HS-5 (cell line): ENCODE results near the gene MAP7.
A peak's percentile ranks its signal among the peaks of the same experiment; 100 is the strongest.
"Not testable (repeated sequence)": the region's sequence is repeated elsewhere in the genome, so short reads cannot be mapped to it uniquely, and the experiment has no call there.

ENCODE experiments used
- DNase-seq: peaks from one replicate; pipeline ENCODE4 v3.0.0-alpha.2; 2012; ENCODE audit warnings: low read depth

The MAP7 gene

DNA sequence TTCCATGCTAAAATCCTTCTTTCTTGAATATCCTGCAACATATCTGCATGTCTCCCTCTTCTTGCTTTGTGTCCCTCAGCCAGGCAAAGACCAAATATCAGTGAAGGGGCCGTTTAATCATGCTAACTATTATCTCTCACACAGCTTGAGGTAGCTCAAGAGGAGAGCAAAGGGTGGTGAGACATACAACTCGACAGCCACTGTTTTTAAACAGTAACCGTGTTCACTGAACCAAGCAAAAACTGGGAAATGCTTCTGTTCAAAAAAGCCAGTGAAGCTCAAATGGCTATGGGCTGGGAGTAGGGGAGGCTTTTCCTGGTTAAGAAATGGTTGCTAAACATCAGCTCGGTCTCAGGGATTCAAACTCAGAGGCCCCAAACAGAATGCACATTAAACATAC is 83.4 kb downstream of the MAP7 start:
- DNase-seq: no peak

DNA sequence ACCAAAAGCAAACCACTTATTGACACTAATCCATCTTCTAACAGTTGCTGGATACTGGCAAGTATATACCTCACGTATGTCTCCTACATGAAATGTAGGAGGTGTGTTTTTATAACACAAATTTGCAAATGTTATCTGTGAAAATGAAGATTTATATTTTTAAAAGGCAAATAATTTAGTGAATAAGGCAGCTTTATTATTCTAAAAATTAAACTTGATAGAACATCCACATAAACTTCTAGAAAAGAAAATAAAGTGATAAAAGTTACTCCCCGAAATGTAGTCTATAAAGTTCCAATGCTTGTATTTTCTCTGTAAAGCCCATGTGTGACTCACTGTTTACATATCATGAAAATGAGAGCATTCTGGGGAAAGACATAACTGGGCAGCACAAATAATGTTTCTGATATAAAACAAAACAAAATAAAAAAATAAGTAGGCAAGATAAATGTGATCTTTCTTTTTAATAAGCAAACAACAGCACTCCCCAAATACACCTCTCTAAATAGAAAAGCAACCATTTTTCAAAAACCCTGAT is 84.4 kb downstream of the MAP7 start:
- no peak for DNase-seq

DNA sequence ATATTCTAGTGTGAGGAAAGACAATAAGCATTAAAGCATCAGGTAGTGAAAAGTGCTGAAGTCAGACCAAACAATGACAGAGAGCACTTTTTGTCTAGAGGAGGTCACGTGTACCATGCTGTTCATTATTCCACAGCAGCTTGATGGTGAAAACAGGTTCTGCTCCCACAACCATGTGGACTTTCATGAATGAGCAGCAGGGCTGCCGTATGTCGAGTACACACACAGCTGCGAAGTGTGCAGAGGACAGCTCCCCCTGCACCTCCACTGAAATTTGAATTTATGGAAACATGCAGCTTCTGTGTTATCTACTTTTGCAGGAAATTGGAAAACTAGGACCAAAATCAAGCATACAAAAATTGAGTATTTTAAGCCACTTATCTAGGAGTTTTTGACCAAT is 85.3 kb downstream of the MAP7 start:
- DNase-seq: no peak

DNA sequence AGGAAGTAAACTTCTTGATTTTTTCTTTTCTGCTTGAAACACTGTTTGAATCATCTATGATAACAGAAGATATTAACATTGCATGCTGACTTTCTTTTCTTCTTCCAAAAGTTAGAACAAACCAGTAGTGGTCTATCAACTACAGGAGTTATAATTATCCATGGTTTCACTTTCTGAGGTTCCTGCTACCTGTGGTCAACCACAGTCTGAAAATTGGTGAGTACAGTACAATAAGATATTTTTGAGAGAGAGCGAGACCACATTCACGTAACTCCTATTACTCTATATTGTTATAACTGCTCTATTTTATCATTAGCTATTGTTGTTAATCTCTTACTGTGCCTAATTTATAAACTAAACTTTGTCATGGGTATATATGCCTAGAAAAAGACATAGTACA is 86.1 kb downstream of the MAP7 start:
- DNase-seq: no peak

DNA sequence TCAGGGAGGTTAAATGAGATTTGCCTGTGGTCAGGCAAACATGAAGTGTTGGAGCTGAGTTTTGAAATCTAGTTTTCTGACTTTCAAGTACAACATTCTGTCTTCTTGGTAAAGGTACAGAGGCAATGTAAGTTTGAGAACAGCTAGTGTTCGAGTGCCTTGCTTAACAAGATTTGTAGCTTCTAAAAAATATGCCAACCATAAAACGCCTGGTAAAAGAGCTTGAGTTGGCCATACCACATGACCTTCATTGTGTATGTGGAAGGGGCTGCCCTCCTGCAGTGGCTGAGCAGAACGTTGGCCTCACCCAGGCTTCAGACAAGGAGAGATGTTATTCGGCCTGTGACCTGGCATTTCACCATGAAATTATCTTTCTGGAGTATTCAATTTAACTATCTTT is 86.5 kb downstream of the MAP7 start:
- DNase-seq: no peak

DNA sequence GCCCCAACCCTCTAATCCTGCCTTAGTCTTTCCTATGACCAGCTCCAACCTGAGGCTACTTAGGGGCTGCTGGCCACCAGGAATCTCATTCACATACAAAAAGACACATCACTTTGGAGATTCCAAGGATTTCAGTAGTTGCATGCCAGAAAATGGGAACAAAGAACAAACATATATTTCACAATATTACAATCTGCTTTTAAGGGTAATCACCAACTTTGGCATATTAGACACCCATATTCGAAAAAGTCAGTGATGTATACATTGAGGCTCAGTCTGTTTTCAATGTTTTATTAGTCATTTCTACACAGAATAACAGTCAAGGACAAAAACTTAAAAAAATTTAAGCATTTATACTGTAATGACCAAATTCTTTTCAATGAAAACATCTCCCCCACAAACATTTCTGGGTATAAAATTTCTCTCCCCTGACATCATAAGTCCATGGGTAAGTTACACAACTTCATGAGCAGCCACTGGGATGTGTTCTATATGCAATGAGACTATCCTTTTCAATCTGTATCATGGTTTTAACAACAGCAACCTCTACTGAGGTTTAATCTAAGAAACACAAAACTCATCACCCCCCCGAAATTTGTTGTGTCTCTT is 103.5 kb downstream of the MAP7 start:
- peak; percentile 4 for DNase-seq

DNA sequence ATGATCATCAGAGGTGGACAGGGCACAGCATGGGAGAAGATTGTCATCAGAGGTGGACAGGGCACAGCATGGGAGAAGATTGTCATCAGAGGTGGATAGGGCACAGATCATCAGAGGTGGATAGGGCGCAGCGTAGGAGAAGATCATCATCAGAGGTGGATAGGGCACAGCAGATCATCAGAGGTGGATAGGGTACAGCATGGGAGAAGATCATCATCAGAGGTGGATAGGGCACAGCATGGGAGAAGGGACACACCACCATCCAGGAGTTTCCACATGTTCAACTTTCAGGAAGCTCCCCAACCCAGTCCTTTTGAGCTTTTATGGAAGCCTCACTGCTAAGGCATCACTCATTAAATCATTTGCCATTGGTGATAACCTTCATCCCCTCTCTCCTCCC is 104.1 kb downstream of the MAP7 start:
- DNase-seq: no peak

DNA sequence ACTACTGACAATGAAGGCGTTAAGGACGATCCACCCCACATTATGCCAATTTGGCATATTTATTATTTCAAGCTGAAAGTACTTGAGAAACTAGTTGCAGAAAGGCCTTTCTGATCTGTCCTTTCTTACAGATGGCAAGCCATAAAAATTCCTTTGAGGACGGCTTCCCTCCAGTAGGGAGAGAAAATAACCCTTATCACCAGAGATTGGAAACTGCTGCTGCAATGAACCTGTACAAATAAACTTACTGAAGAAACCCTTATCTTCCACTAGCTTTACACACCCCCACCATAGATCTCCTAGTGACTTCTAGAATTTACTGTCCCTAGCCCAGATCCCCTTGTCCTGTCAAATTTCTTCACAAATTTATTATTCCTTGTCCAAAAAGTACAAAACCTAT is 105.2 kb downstream of the MAP7 start:
- DNase-seq: no peak

DNA sequence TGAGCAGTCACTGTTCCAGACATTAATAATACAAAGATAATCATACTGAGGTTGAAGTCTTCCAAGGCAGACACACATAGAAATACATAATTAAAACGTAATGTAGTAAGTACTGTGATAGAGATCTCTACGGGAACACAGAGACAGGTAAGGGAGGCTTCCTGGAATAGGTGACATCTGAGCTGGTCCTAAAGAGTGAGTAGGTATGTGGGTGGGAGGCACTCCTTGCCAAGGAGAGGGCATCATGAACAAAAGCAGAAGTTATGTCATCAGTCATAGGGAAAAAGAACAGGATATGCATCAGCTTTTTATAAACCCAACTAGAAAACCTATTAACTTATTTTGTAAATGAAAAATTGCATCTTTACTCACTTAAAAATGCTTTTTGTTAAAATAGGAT is 110.0 kb downstream of the MAP7 start:
- DNase-seq: no peak

DNA sequence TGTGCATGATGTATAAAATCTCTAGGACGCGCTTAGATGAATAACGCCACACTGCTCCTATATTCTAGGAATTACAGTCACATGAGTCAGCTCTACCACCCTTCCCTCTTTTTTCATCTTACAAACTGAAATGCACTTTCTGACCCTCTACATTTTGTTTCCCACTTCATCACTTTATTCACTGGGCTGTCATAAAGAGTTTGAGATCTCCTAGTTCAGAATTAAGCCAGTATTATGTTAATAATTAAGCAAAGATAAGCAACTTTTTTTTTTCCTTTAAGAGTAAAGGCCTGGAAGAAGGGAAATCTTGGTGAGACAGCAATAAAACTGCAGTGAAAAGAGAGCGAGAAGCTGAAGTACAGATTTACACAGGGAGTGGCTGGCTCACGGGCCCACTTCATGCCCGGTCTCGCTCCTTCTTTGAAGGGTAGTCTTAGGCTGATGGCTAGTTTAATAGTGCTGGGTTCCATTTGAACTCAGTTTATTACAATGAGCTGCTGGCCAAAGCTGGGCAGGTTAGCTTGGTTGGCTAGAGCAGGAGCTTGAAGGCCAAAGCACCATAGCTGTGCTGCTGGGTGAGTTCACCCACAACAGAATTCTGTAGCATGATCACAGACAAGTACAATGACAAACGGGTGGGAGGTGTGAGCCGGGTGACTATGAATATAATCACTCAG is 110.6 kb downstream of the MAP7 start:
- no peak for DNase-seq

DNA sequence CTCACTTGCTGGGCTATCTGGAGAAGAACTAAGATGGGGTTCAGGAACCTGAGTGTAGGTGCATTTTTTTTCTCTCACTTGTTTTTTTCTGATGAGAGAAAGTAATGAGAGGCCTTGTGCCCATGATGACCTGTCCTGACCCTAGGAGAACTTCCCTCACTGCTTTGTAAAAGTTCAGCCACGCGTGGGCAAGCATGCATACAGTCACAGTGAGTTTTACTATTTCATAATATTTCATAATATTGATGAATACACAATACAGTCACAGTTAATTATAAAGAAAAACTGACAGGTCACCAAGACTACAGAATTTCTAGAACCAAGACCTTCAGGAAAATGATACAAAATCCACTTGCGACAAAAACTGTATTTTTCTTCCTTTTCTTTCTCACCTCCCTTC is 111.8 kb downstream of the MAP7 start:
- DNase-seq: no peak

DNA sequence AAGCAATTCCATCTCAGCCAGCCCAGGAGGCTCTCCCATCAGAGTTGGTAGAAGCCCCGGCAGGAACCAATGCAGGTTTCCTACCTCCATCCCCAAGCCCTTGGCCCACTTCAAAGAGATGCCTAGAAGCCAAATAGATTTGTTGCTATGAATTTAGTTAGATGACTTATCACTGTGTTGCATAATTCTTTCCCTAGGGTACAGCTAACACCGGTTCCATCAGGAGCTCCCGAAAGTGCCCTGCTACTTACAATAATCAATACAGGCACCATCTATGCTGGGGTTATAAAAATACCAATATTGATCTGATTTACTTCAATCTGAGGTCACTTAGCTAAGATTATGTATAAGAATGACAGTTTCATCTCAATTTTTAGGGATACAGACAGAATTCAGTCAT is 113.0 kb downstream of the MAP7 start:
- no peak for DNase-seq

DNA sequence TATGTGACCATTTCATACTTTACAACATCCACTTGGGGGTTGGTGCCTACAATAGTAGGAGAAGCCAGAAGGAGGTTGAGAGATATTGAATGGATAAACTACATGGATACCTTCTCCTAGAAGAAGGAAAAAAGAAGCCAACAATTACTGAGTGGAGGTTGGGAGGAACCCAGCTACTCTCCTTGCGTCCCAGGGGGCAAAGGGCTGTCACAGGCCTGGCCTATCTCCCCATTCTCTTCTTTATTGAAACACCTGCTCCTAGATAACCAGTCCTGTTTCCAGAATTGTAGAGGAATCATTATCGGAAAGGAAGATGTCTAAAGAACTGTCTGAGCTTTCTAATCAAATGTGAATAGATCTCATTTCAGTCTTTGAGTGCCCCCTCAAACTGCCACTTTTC is 115.1 kb downstream of the MAP7 start:
- no peak for DNase-seq

DNA sequence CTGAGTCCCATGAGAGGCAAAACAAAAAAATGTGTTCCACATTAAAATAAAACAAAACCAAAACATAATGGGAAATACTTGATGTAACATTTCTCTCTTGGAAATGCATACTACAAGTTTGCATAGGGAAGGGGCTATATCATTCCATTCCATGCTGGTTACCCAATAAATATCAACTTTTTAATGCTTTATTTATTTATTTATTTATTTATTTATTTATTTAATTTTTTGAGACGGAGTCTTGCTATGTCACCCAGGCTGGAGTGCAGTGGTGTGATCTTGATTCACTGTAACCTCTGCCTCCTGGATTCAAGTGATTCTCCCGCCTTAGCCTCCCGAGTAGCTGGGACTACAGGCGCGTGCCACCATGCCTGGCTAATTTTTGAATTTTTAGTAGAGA is 118.9 kb downstream of the MAP7 start:
- DNase-seq: not testable (repeated sequence)

DNA sequence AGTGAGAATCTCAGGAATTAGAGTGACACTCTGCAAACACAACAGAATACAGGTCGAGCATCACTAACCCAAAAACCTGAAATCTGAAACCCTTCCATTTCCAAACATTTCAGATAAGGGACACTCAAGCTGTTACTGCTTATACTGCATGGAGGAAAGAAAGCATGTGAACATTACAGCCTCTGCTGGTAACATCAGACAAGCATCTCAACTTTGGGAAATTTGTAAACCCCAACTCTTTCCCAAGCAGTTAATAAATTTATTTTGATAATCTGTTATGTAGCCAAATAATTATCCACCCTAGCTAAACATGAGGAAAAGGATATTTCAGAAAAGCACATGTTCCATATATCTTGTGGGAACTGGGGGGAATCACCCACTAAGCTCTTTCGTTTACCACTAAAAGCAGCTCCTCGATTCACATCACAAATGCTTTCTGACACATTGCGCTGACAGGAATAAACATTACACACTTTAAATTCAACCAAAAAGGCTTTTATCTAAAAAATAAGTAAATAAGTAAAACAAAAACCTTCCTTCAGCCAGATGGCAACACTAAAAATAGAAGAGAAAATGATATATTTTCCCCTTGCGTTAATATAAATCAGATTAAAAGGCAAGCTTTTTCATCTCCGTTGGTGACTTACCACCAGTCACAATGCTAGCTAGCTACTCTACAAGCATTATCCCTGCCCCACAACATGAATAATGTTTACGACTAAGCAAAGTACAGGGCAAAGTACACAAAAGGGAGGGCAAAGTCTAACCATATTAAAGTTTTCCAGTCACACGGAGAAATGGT is 120.8 kb downstream of the MAP7 start:
- no peak for DNase-seq

DNA sequence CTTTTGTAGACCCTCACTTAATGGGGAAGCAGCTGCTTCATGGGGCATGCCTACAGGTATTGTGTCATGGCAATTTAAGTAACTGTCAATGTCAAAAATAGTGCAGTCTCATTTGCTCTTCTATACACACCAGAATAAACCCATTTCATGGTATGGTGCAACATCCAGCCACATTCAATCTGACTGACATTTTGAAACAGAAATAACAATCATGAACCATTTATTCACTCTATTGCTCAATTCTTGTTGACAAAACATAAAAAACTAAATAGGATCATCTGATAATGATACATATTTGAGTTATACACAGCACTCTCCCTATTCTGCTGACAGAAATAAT is 122.9 kb downstream of the MAP7 start:
- no peak for DNase-seq

DNA sequence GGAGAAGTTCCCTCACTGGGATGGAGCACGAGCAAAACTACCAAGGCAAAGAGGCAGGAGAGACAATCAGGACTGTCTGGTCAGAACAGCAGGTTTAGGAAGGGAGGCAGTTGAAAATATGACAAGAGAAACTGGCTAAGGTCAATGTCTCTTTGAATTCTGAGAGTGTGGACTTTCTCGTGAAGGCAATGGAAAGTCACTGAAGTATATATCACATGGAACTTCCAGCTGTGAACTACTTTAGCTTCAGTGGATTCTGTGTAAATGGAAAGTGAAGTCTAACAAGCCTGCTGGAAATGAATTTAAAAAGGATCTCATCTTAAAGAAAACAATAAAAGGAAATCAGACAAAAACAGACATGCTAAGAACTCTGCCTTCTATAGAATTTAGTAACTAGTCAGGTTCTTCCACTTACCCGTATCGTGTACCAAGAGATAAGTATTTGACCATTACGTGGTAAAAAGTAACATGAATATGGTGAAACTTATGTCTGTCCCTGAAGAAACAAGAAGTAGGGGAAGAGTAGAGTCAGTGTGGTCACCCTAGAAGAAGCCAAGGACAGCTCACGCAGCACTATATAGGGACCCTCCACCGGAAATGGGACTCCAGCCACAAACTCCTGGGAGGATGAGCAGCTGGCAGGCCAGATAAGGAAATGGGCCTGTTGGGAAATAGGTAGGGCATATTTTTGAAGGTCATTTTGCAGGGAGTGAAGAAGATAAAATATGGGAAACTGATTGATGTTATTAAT is 123.4 kb downstream of the MAP7 start:
- DNase-seq: no peak

DNA sequence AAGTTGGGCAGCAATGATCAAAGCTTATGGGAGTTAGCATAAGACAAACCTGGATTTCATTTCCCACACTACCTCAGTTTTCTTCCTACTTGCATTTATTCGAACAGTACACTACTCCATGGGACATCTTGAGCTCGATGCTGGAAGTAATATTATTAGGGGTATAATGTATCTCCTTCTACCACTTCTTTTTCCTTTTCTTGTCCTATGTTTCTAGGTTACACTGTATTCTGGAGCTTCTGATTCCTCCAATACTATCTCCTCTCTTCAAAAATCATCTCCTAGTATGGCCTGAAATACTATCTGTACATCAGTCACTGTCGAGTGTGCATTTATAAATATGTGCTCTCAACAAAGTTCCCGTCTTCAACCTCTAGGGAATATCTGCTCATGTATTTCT is 124.4 kb downstream of the MAP7 start:
- DNase-seq: no peak

DNA sequence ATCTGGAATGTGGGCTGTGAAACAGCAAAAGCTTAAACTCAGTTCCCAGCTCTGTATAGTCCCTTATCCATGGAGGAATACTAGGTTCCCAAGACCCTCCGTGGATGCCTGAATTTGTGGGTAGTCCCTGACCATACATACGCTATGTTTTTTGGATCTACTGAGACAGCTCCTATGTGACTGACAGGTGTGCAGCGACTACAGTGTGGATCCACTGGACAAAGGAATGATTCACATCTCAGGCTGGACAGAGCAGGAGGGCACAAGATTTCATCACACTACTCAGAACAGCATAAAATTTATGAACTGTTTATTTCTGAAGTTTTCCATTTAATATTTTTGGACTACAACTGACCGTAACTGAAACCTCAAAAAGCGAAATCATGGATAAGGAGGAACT is 125.3 kb downstream of the MAP7 start:
- DNase-seq: no peak

DNA sequence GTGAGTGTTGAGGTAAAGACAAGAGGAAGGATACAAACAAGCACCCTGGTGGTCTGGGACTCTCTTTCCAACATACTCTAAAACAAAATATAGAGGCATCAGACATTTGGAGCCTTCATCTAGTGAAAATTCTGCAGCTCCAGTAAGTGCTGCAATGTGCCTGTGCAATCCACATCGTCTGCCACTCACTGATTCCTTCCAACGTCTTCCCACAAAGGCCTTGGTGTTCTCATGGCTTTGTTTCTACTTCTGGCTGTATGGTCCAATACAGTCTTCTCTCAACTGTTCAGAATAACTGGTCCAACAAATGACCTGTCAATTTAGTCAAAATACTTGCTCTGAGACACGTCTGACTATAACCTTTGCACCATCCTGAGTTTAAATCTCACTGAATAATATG is 125.8 kb downstream of the MAP7 start:
- no peak for DNase-seq

DNA sequence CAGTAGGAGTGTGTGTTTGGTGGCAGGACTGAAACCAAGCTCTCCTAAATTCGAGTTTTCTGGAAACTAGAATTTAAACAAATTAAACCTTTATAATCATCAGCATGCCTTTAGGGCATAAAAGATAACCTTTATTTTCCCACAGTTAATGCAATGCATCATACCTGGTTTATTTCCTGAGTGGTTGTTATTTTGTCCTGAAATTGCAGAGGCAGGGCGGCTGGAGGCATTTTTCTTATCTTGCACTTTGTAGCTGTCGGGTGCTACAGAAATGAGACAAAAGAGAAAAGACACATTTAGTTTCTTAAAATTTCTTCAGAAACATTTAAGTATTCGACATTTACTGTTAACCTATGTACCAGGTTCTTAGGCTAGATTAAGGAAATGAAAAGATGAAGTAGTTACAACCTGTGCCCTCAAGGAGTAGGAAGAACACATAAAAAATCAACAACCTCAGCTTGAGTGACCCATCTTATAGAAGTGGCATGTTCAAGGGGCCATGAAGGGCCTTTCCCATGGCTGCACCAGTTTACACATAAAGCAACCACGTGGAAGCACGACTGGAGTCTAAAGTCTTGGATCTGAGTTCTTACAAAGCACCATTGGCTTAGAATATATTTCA is 128.6 kb downstream of the MAP7 start:
- no peak for DNase-seq

DNA sequence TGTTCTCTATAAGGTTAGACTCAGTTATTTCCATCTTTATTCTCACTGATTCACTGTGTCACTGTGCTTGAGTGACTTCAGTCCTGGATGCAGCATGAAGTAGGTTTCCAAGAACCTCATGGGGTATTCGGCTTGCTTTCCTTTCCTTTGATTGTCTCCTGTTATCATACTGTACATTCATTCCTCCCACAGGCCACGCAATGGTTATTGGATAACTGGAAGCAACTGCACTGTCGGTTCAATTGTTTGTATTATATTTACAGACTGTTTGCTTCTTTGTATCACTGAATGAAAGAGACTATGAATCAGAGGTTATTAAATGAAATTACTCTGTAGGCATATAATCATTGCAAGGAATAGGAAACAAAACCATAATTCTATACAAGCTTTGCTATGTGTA is 129.4 kb downstream of the MAP7 start:
- no peak for DNase-seq
